RWPE2 (cell line): ENCODE data around the gene GAS2.

ENCODE experiments used
- ATAC-seq: fragments of 200-7000 bp; cut with Tn5 transposase; 3 replicates; pipeline ENCODE4 v1.9.1; 2021; ENCODE audit warnings: low read depth
- DNase-seq: peaks from one replicate; pipeline ENCODE4 v3.0.0-alpha.2; 2020; ENCODE audit warnings: low spot score
- H3K27ac ChIP-seq: fragments of 450-650 bp; 2 replicates; pipeline ENCODE4 v1.5.1; 2017; ENCODE audit warnings: mild to moderate bottlenecking; ENCODE audit not compliant: poor library complexity, severe bottlenecking
- H3K27me3 ChIP-seq: fragments of 250-450 bp; sonication (Bioruptor Pico); 2 replicates; pipeline ENCODE4 v1.5.1; 2021; ENCODE audit warnings: mild to moderate bottlenecking, moderate library complexity; ENCODE audit not compliant: insufficient read depth, poor library complexity, severe bottlenecking
- H3K36me3 ChIP-seq: fragments of 250-450 bp; sonication (Bioruptor Pico); 2 replicates; pipeline ENCODE4 v1.5.1; 2020; ENCODE audit warnings: low read depth, mild to moderate bottlenecking, moderate library complexity
- H3K4me1 ChIP-seq: fragments of 250-450 bp; sonication (Bioruptor Pico); 2 replicates; pipeline ENCODE4 v1.5.1; 2021; ENCODE audit warnings: mild to moderate bottlenecking, moderate library complexity; ENCODE audit not compliant: insufficient read depth, poor library complexity, severe bottlenecking
- H3K4me3 ChIP-seq: fragments of 250-450 bp; sonication (Bioruptor Pico); 2 replicates; pipeline ENCODE4 v1.5.1; 2021; ENCODE audit warnings: mild to moderate bottlenecking, moderate library complexity; ENCODE audit not compliant: severe bottlenecking
- H3K9me3 ChIP-seq: fragments of 250-450 bp; sonication (Bioruptor Pico); 2 replicates; pipeline ENCODE4 v1.5.1; 2021; ENCODE audit warnings: mild to moderate bottlenecking, moderate library complexity; ENCODE audit not compliant: severe bottlenecking
- CTCF ChIP-seq: fragments of 450-650 bp; IDR thresholded peaks from one replicate; pipeline ENCODE4 v1.5.1; 2017; ENCODE audit warnings: mild to moderate bottlenecking, moderate library complexity; ENCODE audit not compliant: poor library complexity, severe bottlenecking

Gene GAS2

GRCh38 chr11:22670830-22671229 lies 4.4 kb downstream of the GAS2 start:
- H3K4me3 ChIP-seq: no peak overlapping the region
- peaks cover 57% of the 10 kb centered on the region for H3K27me3 ChIP-seq
- H3K36me3 ChIP-seq: no peaks in the 10 kb centered on the region
- H3K27ac ChIP-seq: no peak overlapping the region
- ATAC-seq (peak; percentile 66; the same call in 2 of the 3 replicates), DNase-seq (no peak)
- H3K9me3 ChIP-seq: no peaks in the 10 kb centered on the region
- peak; percentile 39 for TF ChIP-seq CTCF
- no peaks in the 10 kb centered on the region for H3K4me1 ChIP-seq

- peaks cover 47% of the 10 kb centered on the region for H3K27me3 ChIP-seq
- no peak overlapping the region for H3K27ac ChIP-seq
- H3K4me1 ChIP-seq: no peaks in the 10 kb centered on the region
- no peak for ATAC-seq
- DNase-seq: no peak
- no peak for TF ChIP-seq CTCF
- no peak overlapping the region for H3K4me3 ChIP-seq
- H3K9me3 ChIP-seq: no peaks in the 10 kb centered on the region
- no peaks in the 10 kb centered on the region for H3K36me3 ChIP-seq
Measured at GRCh38 chr11:22671751-22672150, 5.3 kb downstream of the GAS2 start.

GRCh38 chr11:22674470-22675439 lies 8.3 kb downstream of the GAS2 start:
- H3K4me3 ChIP-seq: no peak overlapping the region

GRCh38 chr11:22677153-22677903 lies 10.9 kb downstream of the GAS2 start:
- Histone ChIP-seq H3K4me3 (no peak overlapping the region), H3K27me3 (peaks cover 7% of the 10 kb centered on the region), H3K27ac (no peak overlapping the region), H3K4me1 (no peaks in the 10 kb centered on the region), H3K36me3 (no peaks in the 10 kb centered on the region), H3K9me3 (no peaks in the 10 kb centered on the region)
- ATAC-seq (no peak), DNase-seq (no peak)
- no peak for TF ChIP-seq CTCF

More at GRCh38 chr11:22674470-22675439, 8.3 kb downstream of the GAS2 start:
- peaks cover 25% of the 10 kb centered on the region for H3K27me3 ChIP-seq
- DNase-seq (no peak), ATAC-seq (no peak)
- no peak overlapping the region for H3K27ac ChIP-seq
- no peak for TF ChIP-seq CTCF
- no peaks in the 10 kb centered on the region for H3K9me3 ChIP-seq
- no peaks in the 10 kb centered on the region for H3K36me3 ChIP-seq
- no peaks in the 10 kb centered on the region for H3K4me1 ChIP-seq
